Loucy (cell line): ENCODE measurements around the gene NPC1.

ENCODE experiments used
- H2AFZ ChIP-seq: fragments of 200-600 bp; sonication (generic); 2 replicates; pipeline ENCODE4 v1.6.0; 2016; ENCODE audit warnings: antibody characterized with exemption, mild to moderate bottlenecking, low read length, moderate library complexity
- H3F3A ChIP-seq: fragments of 200-600 bp; 2 replicates; pipeline ENCODE4 v1.6.0; 2016; ENCODE audit warnings: antibody characterized with exemption, low read depth, mild to moderate bottlenecking
- H3K27me3 ChIP-seq: fragments of 200-600 bp; sonication (generic); 2 replicates; pipeline ENCODE4 v1.6.1; 2014; ENCODE audit warnings: low read length, mild to moderate bottlenecking; ENCODE audit not compliant: insufficient read depth, poor library complexity, severe bottlenecking
- H3K36me3 ChIP-seq: fragments of 200-600 bp; sonication (generic); 2 replicates; pipeline ENCODE4 v1.6.1; 2016; ENCODE audit warnings: low read length; ENCODE audit not compliant: insufficient read depth
- H3K4me1 ChIP-seq: fragments of 200-600 bp; sonication (generic); 2 replicates; pipeline ENCODE4 v1.5.1; 2014; ENCODE audit warnings: low read length, mild to moderate bottlenecking; ENCODE audit not compliant: insufficient read depth, poor library complexity, severe bottlenecking
- H3K4me2 ChIP-seq: fragments of 200-600 bp; sonication (generic); 2 replicates; pipeline ENCODE4 v1.6.0; 2014; ENCODE audit warnings: antibody characterized with exemption, low read length, low read depth, mild to moderate bottlenecking; ENCODE audit not compliant: poor library complexity, severe bottlenecking
- H3K4me3 ChIP-seq: fragments of 200-600 bp; sonication (generic); 2 replicates; pipeline ENCODE4 v1.5.1; 2014; ENCODE audit warnings: low read length, mild to moderate bottlenecking, mixed read lengths; ENCODE audit not compliant: poor library complexity, severe bottlenecking
- H3K79me2 ChIP-seq: fragments of 200-600 bp; sonication (generic); 2 replicates; pipeline ENCODE4 v1.6.1; 2014; ENCODE audit warnings: low read length; ENCODE audit not compliant: insufficient read depth
- H3K9ac ChIP-seq: fragments of 200-600 bp; sonication (generic); 2 replicates; pipeline ENCODE4 v1.6.0; 2014; ENCODE audit warnings: mild to moderate bottlenecking, low read depth, low read length, moderate library complexity; ENCODE audit not compliant: poor library complexity, severe bottlenecking
- H3K9me2 ChIP-seq: fragments of 200-600 bp; sonication (generic); replicated peaks from 2 replicates; pipeline ENCODE4 v1.6.1; 2016; ENCODE audit warnings: low read depth, low read length, mixed read lengths
- H3K9me3 ChIP-seq: fragments of 200-600 bp; sonication (generic); 2 replicates; pipeline ENCODE4 v1.6.1; 2014; ENCODE audit warnings: mild to moderate bottlenecking, antibody characterized with exemption, low read length, low read depth; ENCODE audit not compliant: insufficient read depth
- H4K20me1 ChIP-seq: fragments of 200-600 bp; sonication (generic); 2 replicates; pipeline ENCODE4 v1.6.0; 2014; ENCODE audit warnings: antibody characterized with exemption, low read length, mild to moderate bottlenecking; ENCODE audit not compliant: insufficient read depth, poor library complexity, severe bottlenecking
- CTCF ChIP-seq: fragments of 200-600 bp; sonication (generic); conservative IDR thresholded peaks from 2 replicates; pipeline ENCODE4 v1.5.1; 2014; ENCODE audit warnings: mild to moderate bottlenecking, antibody characterized with exemption, low read length
- EZH2phosphoT487 ChIP-seq: fragments of 200-600 bp; IDR thresholded peaks from 2 replicates; pipeline ENCODE4 v1.6.1; 2018; ENCODE audit warnings: antibody characterized with exemption, mild to moderate bottlenecking, moderate library complexity, borderline replicate concordance

The NPC1 gene

GRCh38 chr18:23573626-23574431 lies 12.5 kb downstream of the NPC1 start:
- H3K79me2 ChIP-seq, result peaks cover 12% of the 10 kb centered on the region; the same call in 1 of the 2 replicates
- H3K4me2 ChIP-seq, result peak overlapping the region; percentile 18
- H4K20me1 ChIP-seq, result no peaks in the 10 kb centered on the region
- H3K4me3 ChIP-seq, result no peak overlapping the region
- H3K9me3 ChIP-seq, result no peaks in the 10 kb centered on the region
- peaks cover 34% of the 10 kb centered on the region; the same call in 1 of the 2 replicates for H3K36me3 ChIP-seq
- no peak overlapping the region for H2AFZ ChIP-seq
- no peaks in the 10 kb centered on the region for H3K27me3 ChIP-seq
- H3K4me1 ChIP-seq, result peaks cover 16% of the 10 kb centered on the region
- H3K9me2 ChIP-seq, result no peaks in the 10 kb centered on the region
- no peaks in the 10 kb centered on the region for H3F3A ChIP-seq
- no peak overlapping the region for H3K9ac ChIP-seq
- TF ChIP-seq EZH2phosphoT487 (no peak), CTCF (no peak)

GRCh38 chr18:23573020-23573419 lies 13.3 kb downstream of the NPC1 start:
- no peaks in the 10 kb centered on the region for H3F3A ChIP-seq
- no peak overlapping the region for H3K9ac ChIP-seq
- no peak for TF ChIP-seq EZH2phosphoT487
- no peak for TF ChIP-seq CTCF
- no peak overlapping the region for H3K4me2 ChIP-seq
- no peak overlapping the region for H3K4me3 ChIP-seq
- no peaks in the 10 kb centered on the region for H4K20me1 ChIP-seq
- peaks cover 4% of the 10 kb centered on the region; the same call in 1 of the 2 replicates for H3K79me2 ChIP-seq
- no peaks in the 10 kb centered on the region for H3K9me3 ChIP-seq
- H3K4me1 ChIP-seq, result peaks cover 16% of the 10 kb centered on the region
- peaks cover 42% of the 10 kb centered on the region for H3K36me3 ChIP-seq
- no peaks in the 10 kb centered on the region for H3K9me2 ChIP-seq
- no peak overlapping the region for H2AFZ ChIP-seq
- no peaks in the 10 kb centered on the region for H3K27me3 ChIP-seq

GRCh38 chr18:23572570-23572969 lies 13.7 kb downstream of the NPC1 start:
- no peaks in the 10 kb centered on the region for H3K27me3 ChIP-seq
- H3K4me2 ChIP-seq, result no peak overlapping the region
- H3K9me2 ChIP-seq, result no peaks in the 10 kb centered on the region
- H3K4me1 ChIP-seq, result peaks cover 16% of the 10 kb centered on the region
- no peak overlapping the region for H3K4me3 ChIP-seq
- H3K36me3 ChIP-seq, result peaks cover 44% of the 10 kb centered on the region
- no peak for TF ChIP-seq CTCF
- no peak for TF ChIP-seq EZH2phosphoT487
- 0 out of 2 replicates have a peak, but pooled peaks cover 4% of the 10 kb centered on the region for H3K79me2 ChIP-seq
- H4K20me1 ChIP-seq, result no peaks in the 10 kb centered on the region
- H3F3A ChIP-seq, result no peaks in the 10 kb centered on the region
- H2AFZ ChIP-seq, result no peak overlapping the region
- no peaks in the 10 kb centered on the region for H3K9me3 ChIP-seq
- H3K9ac ChIP-seq, result no peak overlapping the region
